Measurements from ENCODE around the gene GABBR1.
"Not testable (repeated sequence)": the region's sequence is repeated elsewhere in the genome, so short reads cannot be mapped to it uniquely, and the experiment has no call there.

Gene GABBR1

GRCh38 chr6:29632789-29633533, at the start of gene GABBR1:
TSS of gene GABBR1 (minus strand) at chr6:29633183. CDS start at chr6:29632385, 798 bp downstream.
- DNase-seq = peak; percentile 74

DNA sequence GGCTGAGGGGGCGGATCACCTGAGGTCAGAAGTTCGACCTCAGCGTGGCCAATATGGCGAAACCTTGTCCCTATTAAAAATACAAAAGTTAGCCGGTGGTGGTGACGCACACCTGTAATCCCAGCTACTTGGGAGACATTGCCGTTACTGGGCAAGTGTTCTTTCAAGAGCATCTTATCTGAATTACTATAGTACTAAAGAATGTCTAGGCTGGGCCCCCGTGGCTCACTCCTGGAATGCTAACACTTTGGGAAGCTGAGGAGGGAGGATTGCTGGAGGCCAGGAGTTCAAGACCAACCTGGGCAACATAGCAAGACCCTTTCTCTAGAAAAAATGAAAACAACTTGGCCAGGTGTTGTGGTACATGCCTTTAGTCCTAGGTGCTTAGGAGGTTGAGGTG, 48.8 kb upstream of the GABBR1 start:
- DNase-seq = no peak

DNA sequence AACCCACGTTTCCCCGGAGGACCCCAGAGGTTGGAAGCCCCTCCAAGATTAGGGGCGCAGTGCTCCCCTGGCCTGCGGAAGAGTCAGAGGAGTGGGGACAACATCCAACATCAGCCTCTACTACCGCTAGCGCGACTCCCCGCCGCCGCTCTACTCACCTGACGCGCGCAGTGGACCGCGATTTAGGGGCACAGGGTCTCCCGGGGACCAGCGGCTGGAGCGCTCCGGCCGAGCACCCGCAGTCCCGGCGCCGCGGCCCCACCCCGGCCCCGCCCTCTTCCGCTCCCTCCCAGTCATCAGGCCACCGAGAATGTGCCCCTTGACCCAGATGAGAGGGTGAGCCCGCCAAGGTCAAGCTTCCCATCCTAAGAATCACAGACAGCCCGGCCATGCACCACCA, 47.9 kb upstream of the GABBR1 start, which contains the start of gene ZFP57:
ZFP57 (minus strand) TSS at position 249 of the 400 bp plus-strand sequence. CDS start 4,149 bp downstream, outside the sequence.
- DNase-seq = no peak

- no peak for DNase-seq
These were observed 47.4 kb upstream of the GABBR1 start for GRCh38 chr6:29680416-29680815.

DNA sequence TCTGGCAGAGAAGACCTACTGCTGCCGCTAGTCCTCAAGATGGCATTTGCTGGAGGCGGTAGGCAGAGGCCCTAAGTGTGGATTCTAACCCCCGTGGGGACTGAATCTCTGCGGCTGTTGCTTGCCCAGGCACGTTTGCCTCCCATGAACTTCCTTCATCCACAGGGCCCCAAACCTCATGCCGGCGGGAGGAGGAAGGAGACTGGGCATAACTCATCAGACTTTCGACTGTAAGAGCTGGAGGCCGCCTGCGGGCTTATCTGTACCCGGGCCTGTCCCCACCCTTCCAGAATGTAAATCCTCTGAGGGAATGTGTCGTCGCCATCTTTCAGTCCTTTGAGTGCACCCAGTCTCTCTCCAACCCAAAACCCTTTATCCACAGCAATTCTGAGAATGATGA, 47.0 kb upstream of the GABBR1 start:
- DNase-seq = no peak

- no peak for DNase-seq
These were observed 45.1 kb upstream of the GABBR1 start for GRCh38 chr6:29678114-29678513.

GRCh38 chr6:29676981-29677601, 44.1 kb upstream of the GABBR1 start:
- DNase-seq = no peak

DNA sequence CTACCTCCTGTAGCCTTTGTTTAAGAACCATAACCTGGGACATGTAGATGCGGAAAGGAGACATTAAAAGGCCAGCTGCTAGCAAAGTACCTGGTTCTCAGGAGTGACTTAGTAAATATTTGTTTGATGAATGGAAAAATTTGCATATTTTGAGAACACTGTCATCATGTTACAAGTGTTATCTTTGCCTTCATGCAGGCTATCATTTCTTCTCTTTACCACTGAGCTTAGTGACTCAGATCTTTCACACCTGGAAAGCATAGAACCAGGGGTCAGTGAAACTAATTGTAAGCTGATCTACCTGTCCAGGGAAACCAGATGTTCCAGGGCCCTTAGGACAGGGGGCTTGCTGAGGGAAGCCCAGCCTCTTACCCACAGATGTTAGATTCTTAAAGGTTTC, 42.6 kb upstream of the GABBR1 start:
- no peak for DNase-seq

DNA sequence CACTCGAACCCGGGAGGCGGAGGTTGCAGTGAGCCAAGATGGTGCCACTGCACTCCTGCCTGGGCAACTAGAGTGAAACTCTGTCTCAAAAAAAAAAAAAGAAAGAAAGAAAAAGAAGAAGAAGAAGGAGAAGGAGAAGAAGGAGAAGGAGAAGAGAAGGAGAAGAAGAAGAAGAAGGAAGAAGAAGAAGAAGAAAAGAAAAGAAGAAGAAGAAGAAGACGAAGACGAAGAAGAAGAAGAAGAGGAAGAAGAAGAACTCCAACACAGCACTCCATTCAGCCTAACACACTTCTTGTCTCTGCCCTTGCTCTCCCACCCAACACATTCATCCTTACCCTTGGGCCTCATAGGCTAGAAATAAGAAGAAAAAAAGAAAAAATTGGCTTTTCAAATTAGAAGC, 41.0 kb upstream of the GABBR1 start:
- DNase-seq = no peak

DNA sequence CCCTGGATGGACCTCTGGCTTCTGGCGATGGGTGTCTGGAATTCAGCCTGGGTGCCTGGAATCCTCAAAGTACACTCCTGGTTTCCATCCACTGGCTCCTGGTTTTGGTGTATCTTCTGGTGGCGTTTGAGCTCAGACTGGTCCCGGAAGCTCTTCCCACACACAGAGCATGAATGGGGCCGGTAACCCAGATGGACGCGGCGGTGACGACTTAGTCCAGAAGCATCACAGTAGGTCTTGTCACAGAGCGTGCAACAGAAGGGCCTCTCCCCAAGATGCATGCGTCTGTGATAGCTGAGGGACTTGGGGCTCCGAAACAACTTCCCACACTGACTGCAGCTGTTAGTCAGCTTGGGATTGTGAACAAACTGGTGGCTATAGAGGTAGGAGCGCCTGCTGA, 40.2 kb upstream of the GABBR1 start:
- no peak for DNase-seq

- DNase-seq = not testable (repeated sequence)
These were observed 39.1 kb upstream of the GABBR1 start for GRCh38 chr6:29672116-29672515.

- no peak for DNase-seq
These were observed 38.0 kb upstream of the GABBR1 start for GRCh38 chr6:29671026-29671425.

DNA sequence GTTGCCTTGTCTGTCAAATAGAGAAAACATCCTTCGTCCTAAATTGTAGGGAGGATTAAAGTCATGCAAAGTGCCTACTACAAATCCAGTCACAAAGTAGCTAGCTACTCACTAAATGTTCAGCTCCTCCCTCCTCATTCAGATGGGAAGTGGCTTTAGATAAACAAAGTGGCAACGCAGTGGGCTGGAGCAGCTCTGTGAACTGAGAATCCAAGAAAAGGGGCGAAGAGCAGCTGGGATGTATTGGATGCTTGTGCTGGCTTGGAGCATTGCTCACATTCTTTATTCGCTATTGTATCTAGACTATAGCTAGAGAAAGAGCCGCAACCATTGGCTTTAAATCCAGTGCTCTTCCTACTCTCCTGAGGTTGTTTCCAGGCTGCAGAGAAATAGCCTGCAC, 34.2 kb upstream of the GABBR1 start:
- DNase-seq = no peak

GRCh38 chr6:29666826-29667130, 33.8 kb upstream of the GABBR1 start:
- no peak for DNase-seq

DNA sequence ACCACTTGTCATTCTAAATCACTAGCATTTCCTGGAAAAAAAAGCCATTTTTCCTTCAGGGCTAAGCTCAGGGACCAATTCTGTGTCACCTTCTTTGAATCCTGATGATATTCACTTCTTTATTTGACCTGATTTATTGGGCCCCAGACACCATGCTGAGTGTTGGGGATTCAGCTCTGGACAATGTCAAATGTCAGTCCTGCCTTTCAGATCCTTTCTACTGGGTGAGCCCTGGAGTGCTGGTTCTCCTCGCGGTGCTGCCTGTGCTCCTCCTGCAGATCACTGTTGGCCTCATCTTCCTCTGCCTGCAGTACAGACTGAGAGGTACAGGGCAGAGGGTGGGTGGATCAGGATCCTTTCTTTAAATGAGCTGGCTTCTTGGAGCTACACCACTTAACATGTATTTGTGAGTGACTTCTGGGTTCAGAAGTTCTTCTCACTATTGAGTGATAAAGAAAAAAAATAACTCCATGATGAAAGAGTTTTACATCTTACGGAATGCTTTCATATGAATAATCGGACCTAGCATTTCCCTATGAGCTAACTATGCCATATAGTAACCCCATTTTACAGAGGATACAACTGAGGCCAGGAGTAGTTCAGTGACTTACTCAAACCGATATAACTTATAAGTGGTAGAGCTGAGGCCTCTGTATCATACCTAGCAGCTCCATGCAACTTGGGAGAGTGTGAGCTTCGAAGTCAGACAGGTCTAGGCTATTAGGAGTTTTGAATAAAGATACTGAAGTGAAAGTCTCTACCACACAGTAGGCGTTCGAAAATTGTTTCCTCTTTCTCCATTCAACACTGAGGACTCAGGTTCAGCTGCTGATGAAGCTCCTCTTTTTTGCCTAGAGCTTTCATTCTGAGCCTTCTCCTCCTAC, 33.2 kb upstream of the GABBR1 start:
- no peak for DNase-seq

DNA sequence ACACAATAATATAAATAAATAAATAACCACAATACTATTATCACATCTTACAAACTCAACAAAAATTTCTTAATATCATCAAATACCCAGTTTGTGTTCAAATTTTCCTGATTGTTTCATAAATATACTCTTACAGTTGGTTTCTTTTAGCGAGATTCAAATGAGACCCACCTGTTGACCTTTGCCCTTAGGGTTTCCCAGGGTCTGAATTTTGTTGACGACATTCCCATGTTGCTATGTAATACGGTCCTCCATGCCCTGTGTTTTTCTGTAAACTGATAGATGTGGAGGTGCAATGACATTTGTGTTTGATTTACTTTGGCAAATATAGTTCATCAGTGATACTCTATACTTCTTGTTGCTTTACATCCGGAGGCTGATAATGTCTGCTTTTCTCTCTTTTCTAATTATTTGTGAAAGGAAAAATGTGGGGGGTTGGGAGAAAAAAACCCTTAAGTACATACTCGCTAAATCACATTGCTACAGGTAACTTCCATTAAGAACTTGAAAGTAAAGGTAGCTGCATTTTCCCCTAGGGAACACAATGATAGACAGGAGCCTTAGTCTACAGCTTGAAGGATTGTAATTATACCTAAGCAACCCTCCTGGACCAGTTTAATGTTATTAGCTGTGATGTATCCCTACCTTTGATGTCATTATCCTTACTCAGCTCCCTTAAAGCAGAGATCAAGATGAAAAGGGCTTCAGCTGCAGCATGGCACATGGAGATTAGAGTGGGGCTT, 30.5 kb upstream of the GABBR1 start:
- no peak for DNase-seq

DNA sequence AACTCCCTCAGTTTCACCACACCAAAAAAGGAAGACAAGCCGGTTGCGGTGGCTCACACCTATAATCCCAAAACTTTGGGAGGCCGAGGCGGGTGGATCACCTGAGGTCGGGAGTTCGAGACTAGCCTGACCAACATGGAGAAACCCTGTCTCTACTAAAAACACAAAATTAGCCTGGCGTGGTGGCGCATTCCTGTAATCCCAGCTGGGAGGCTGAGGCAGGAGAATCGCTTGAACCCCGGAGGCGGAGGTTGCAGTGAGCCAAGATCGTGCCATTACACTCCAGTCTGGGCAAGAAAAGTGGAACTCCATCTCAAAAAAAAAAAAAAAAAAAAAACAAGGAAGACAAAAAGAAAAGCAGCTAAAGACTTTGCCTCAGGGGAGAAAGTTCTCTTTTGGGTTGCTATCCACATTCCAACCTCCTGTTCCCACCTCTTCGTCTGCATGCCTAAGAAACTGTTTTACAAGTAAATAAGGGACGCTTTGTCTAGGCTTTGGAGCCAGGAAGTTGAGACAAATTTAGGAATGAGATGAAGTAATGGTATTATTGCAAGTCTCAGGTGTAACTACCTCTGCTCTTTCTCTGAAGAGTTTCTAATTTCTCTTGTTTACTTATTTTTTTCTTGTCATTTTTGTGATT, 28.6 kb upstream of the GABBR1 start:
- not testable (repeated sequence) for DNase-seq

GRCh38 chr6:29661071-29661470, 28.1 kb upstream of the GABBR1 start:
- DNase-seq = no peak

GRCh38 chr6:29656798-29657197, 23.8 kb upstream of the GABBR1 start, which contains the start of gene MOG:
TSS of gene MOG (plus strand) at chr6:29657092. CDS start at chr6:29657210, 118 bp downstream.
- DNase-seq = no peak

- no peak for DNase-seq
These were observed 23.2 kb upstream of the GABBR1 start for GRCh38 chr6:29656157-29656556.

DNA sequence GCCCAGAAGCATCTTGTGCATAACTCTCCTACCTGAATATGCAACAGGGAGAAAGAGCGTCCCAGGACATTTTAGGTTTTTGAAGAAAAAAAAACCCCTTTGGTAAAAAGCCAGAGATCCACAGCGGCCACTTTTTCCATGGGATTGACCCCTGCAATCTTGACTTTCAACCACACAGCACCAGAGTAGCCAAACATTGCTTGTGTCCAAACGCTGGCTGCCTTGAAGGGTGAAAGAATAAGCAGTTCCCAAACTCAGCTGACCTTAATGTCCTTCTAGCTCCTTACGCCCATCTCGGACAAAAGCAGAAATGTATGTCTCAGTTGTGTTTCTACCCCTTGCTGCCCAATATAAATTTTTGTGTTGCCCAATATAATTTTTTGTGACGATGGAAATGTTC, 22.7 kb upstream of the GABBR1 start:
- DNase-seq = no peak

DNA sequence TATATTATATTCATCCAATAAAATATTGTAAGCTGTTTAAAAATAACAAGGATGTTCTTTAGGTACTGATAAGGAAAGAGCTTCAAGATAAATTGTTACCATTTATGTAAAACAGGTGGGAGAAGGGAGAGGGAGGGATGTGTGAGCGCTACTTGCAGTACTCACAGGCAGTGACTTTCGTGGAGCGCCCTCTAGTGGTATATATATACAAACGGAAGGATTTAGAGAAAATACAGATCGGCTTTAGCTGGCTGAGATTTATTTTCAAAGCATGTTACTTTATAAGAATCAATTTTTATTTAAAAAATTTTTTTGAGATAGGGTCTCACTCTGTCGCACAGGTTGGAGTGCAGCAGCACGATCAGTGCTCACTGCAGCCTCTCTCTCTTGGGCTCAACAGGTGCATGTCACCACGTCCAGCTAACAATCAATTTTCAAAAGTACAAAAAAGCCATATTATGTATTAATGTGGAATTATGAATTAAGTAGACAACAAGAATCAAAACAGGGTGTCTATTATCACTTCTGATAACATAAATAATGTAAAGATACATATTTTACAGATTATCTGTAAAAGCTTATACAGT, 20.6 kb upstream of the GABBR1 start:
- peak; percentile 76 for DNase-seq
